ENCODE data around the gene SPAG8. TPM values are rescaled to one million over a fixed set of nuclear protein-coding genes. Genes with fewer than 3 reads are reported as not detected.

Gene SPAG8
- total and polyA plus RNA-seq, 2 experiments from 2014 or later, result 0.97 to 1.2 TPM

- TF ChIP-seq EZH2 (IDR thresholded peaks at IDR 0.05; ENCODE audit: insufficient read depth, poor library complexity, severe bottlenecking) (no peak), EZH2phosphoT487 (IDR thresholded peaks at IDR 0.05; ENCODE audit: insufficient read depth, low read depth) (no peak)
- H3K9me3 ChIP-seq (ENCODE audit: low read depth), result no peaks in the 10 kb centered on the region
- peaks cover 44% of the 10 kb centered on the region for H3K4me1 ChIP-seq (ENCODE audit: insufficient read depth)
- peaks cover 20% of the 10 kb centered on the region for H3F3A ChIP-seq (ENCODE audit: insufficient read depth)
- H3K9me2 ChIP-seq (ENCODE audit: insufficient read depth), result no peaks in the 10 kb centered on the region
- H3K36me3 ChIP-seq (ENCODE audit: low read depth), result peaks cover 6% of the 10 kb centered on the region; the same call in 1 of the 2 replicates
- no peaks in the 10 kb centered on the region for H4K20me1 ChIP-seq (ENCODE audit: insufficient read depth)
- WGBS, 2 experiments (ENCODE audit: low coverage in 1 of 2, low lambda C conversion rate in 2 of 2, missing lambda C conversion rate in 2 of 2), result 83 to 86% methylated on average over 6 of the region's 6 CpGs
- no peak overlapping the region for H3K4me3 ChIP-seq
- no peak overlapping the region for H2AFZ ChIP-seq
- H3K79me2 ChIP-seq (ENCODE audit: insufficient read depth), result peaks cover 49% of the 10 kb centered on the region
- no peak overlapping the region for H3K9ac ChIP-seq
- no peak for DNase-seq
- H3K4me2 ChIP-seq (ENCODE audit: unreplicated experiment), result peak overlapping the region; percentile 15
- no peaks in the 10 kb centered on the region for H3K27me3 ChIP-seq (replicated peaks; ENCODE audit: insufficient read depth)
- peak overlapping the region; percentile 47; the same call in 1 of the 2 replicates for H3K27ac ChIP-seq
- in situ Hi-C loops (cut with MboI), result no loop called here
Measured at GRCh38 chr9:35797311-35798109, 14.6 kb downstream of the SPAG8 start.

- Histone ChIP-seq H3K9ac (peak overlapping the region; percentile 40; the same call in 1 of the 2 replicates), H3K27ac (peak overlapping the region; percentile 25; the same call in 1 of the 2 replicates), H3K4me1 (ENCODE audit: insufficient read depth) (peaks cover 55% of the 10 kb centered on the region)
Measured at GRCh38 chr9:35795695-35796094, 16.4 kb downstream of the SPAG8 start.

GRCh38 chr9:35793461-35793860 lies 18.6 kb downstream of the SPAG8 start:
- Histone ChIP-seq H3K9me3 (ENCODE audit: low read depth) (no peaks in the 10 kb centered on the region), H3F3A (ENCODE audit: insufficient read depth) (peaks cover 15% of the 10 kb centered on the region), H3K4me1 (ENCODE audit: insufficient read depth) (peaks cover 51% of the 10 kb centered on the region), H3K4me2 (ENCODE audit: unreplicated experiment) (peak overlapping the region; percentile 68), H3K79me2 (ENCODE audit: insufficient read depth) (peaks cover 55% of the 10 kb centered on the region), H3K9ac (peak overlapping the region; percentile 81), H2AFZ (0 out of 2 replicates have a peak overlapping the region, but pooled peaks have one; percentile 32), H3K36me3 (ENCODE audit: low read depth) (no peaks in the 10 kb centered on the region), H4K20me1 (ENCODE audit: insufficient read depth) (no peaks in the 10 kb centered on the region), H3K4me3 (peak overlapping the region; percentile 68), H3K27ac (no peak overlapping the region), H3K27me3 (replicated peaks; ENCODE audit: insufficient read depth) (no peaks in the 10 kb centered on the region), H3K9me2 (ENCODE audit: insufficient read depth) (no peaks in the 10 kb centered on the region)
- in situ Hi-C loops (cut with MboI), result no loop called here
- 15 to 21% methylated on average over 2 of the region's 2 CpGs for WGBS, 2 experiments (ENCODE audit: low coverage in 1 of 2, low lambda C conversion rate in 2 of 2, missing lambda C conversion rate in 2 of 2)
- TF ChIP-seq EZH2 (IDR thresholded peaks at IDR 0.05; ENCODE audit: insufficient read depth, poor library complexity, severe bottlenecking) (no peak), EZH2phosphoT487 (IDR thresholded peaks at IDR 0.05; ENCODE audit: insufficient read depth, low read depth) (no peak)
- DNase-seq, result peak; percentile 28

More at GRCh38 chr9:35795695-35796094, 16.4 kb downstream of the SPAG8 start:
- peaks cover 55% of the 10 kb centered on the region for H3K79me2 ChIP-seq (ENCODE audit: insufficient read depth)
- DNase-seq, result peak; percentile 18
- peaks cover 24% of the 10 kb centered on the region for H3F3A ChIP-seq (ENCODE audit: insufficient read depth)
- H4K20me1 ChIP-seq (ENCODE audit: insufficient read depth), result no peaks in the 10 kb centered on the region
- H3K4me3 ChIP-seq, result peak overlapping the region; percentile 42; the same call in 1 of the 2 replicates
- H3K9me3 ChIP-seq (ENCODE audit: low read depth), result no peaks in the 10 kb centered on the region
- H3K36me3 ChIP-seq (ENCODE audit: low read depth), result no peaks in the 10 kb centered on the region
- in situ Hi-C loops (cut with MboI), result no loop called here
- TF ChIP-seq EZH2phosphoT487 (IDR thresholded peaks at IDR 0.05; ENCODE audit: insufficient read depth, low read depth), result no peak
- no peak for TF ChIP-seq EZH2 (IDR thresholded peaks at IDR 0.05; ENCODE audit: insufficient read depth, poor library complexity, severe bottlenecking)
- H2AFZ ChIP-seq, result 0 out of 2 replicates have a peak overlapping the region, but pooled peaks have one; percentile 26
- no peaks in the 10 kb centered on the region for H3K9me2 ChIP-seq (ENCODE audit: insufficient read depth)
- peak overlapping the region; percentile 68 for H3K4me2 ChIP-seq (ENCODE audit: unreplicated experiment)
- no peaks in the 10 kb centered on the region for H3K27me3 ChIP-seq (replicated peaks; ENCODE audit: insufficient read depth)

- H3F3A ChIP-seq (ENCODE audit: insufficient read depth), result peaks cover 9% of the 10 kb centered on the region
- peak overlapping the region; percentile 68 for H3K4me3 ChIP-seq
- H3K9ac ChIP-seq, result peak overlapping the region; percentile 81
- no peaks in the 10 kb centered on the region for H4K20me1 ChIP-seq (ENCODE audit: insufficient read depth)
- H3K4me1 ChIP-seq (ENCODE audit: insufficient read depth), result peaks cover 46% of the 10 kb centered on the region
- H3K4me2 ChIP-seq (ENCODE audit: unreplicated experiment), result peak overlapping the region; percentile 68
- no peak overlapping the region for H3K27ac ChIP-seq
- TF ChIP-seq EZH2phosphoT487 (IDR thresholded peaks at IDR 0.05; ENCODE audit: insufficient read depth, low read depth) (no peak), EZH2 (IDR thresholded peaks at IDR 0.05; ENCODE audit: insufficient read depth, poor library complexity, severe bottlenecking) (no peak)
- no peaks in the 10 kb centered on the region for H3K9me3 ChIP-seq (ENCODE audit: low read depth)
- no peak overlapping the region for H2AFZ ChIP-seq
- no peaks in the 10 kb centered on the region for H3K36me3 ChIP-seq (ENCODE audit: low read depth)
- H3K27me3 ChIP-seq (replicated peaks; ENCODE audit: insufficient read depth), result no peaks in the 10 kb centered on the region
- H3K9me2 ChIP-seq (ENCODE audit: insufficient read depth), result no peaks in the 10 kb centered on the region
- no peak for DNase-seq
- in situ Hi-C loops (cut with MboI), result no loop called here
- H3K79me2 ChIP-seq (ENCODE audit: insufficient read depth), result peaks cover 55% of the 10 kb centered on the region
- 52 to 56% methylated on average over 14 of the region's 14 CpGs for WGBS, 2 experiments (ENCODE audit: low coverage in 1 of 2, low lambda C conversion rate in 2 of 2, missing lambda C conversion rate in 2 of 2)
Measured at GRCh38 chr9:35792826-35793225, 19.2 kb downstream of the SPAG8 start.
